Endothelial cell of umbilical vein (primary cell): Measurements from ENCODE around the gene DHDDS. TPM values are rescaled to one million over a fixed set of nuclear protein-coding genes. Genes with fewer than 3 reads are reported as not detected.

Experiments used
- BruUV-seq: library from RNA; stranded (reverse); fragments of 400-500 nt; replicated peaks from 2 replicates; lab custom pipeline; 2021; lab: Mats Ljungman, UMichigan
- CTCF ChIA-PET: fragments of 300-600, 350-600 bp; sonication (Branson Sonifier 250); formaldehyde crosslinking; loops from one replicate; lab custom pipeline; 2021; ENCODE audit warnings: antibody characterized with exemption, inconsistent platforms; lab: Charles Lee
- POLR2A ChIA-PET: fragments of 300-600, 350-600 bp; sonication (Branson Sonifier 250); formaldehyde crosslinking; loops from one replicate; lab custom pipeline; 2021; ENCODE audit warnings: antibody characterized with exemption, inconsistent platforms; lab: Charles Lee
- DNase-seq: peaks from one replicate; pipeline ENCODE4 v3.0.0-alpha.2; 2011; ENCODE audit warnings: low read depth, low spot score
- FAIRE-seq: peaks from 2 replicates; lab custom pipeline; 2011; peaks lifted over from hg19 to GRCh38; lab: Jason Lieb, UNC
- H2AFZ ChIP-seq: 2 replicates; pipeline ENCODE4 v1.6.0; 2012; ENCODE audit warnings: low read depth, low read length, control low read depth, inconsistent platforms
- H3K27ac ChIP-seq: 2 replicates; pipeline ENCODE4 v1.5.1; 2011; ENCODE audit warnings: low read depth, mild to moderate bottlenecking, control low read depth, low read length, moderate library complexity; ENCODE audit not compliant: insufficient read depth
- H3K27me3 ChIP-seq, 2 experiments: 2 replicates each; pipeline versions ENCODE4 v1.6.0 to v1.6.1; 2011; ENCODE audit warnings: low read length in 2 of 2, mixed read lengths in 1 of 2; ENCODE audit not compliant: control insufficient read depth in 2 of 2, insufficient read depth in 2 of 2
- H3K36me3 ChIP-seq, 2 experiments: 2 replicates in 1 of 2; 3 replicates in 1 of 2; pipeline ENCODE4 v1.5.1; 2011; ENCODE audit warnings: low read length in 2 of 2, mild to moderate bottlenecking in 1 of 2, moderate library complexity in 1 of 2; ENCODE audit not compliant: control insufficient read depth in 2 of 2, insufficient read depth in 2 of 2; ENCODE audit errors: extremely low read depth in 1 of 2
- H3K4me1 ChIP-seq: 3 replicates; pipeline ENCODE4 v1.5.1; 2011; ENCODE audit warnings: mild to moderate bottlenecking, low read length; ENCODE audit not compliant: control insufficient read depth, insufficient read depth; ENCODE audit errors: extremely low read depth
- H3K4me2 ChIP-seq: 2 replicates; pipeline ENCODE4 v1.6.1; 2011; ENCODE audit warnings: low read length, control low read depth, mixed read lengths; ENCODE audit not compliant: insufficient read depth
- H3K4me3 ChIP-seq, 3 experiments: fragments of 200-600 bp in 1 of 3; sonication (generic), shearing (Covaris generic) in 1 of 3; replicated peaks in 1 of 3; 2 replicates each; pipeline ENCODE4 v1.5.1; 2011 to 2016; ENCODE audit warnings: control low read depth in 3 of 3, low read length in 3 of 3, mild to moderate bottlenecking in 2 of 3, inconsistent platforms in 1 of 3, low read depth in 1 of 3, moderate library complexity in 1 of 3; ENCODE audit not compliant: insufficient read depth in 1 of 3
- H3K79me2 ChIP-seq: 2 replicates; pipeline ENCODE4 v1.6.0; 2012; ENCODE audit warnings: low read length, inconsistent platforms; ENCODE audit not compliant: control insufficient read depth, insufficient read depth
- H3K9ac ChIP-seq: replicated peaks from 2 replicates; pipeline ENCODE3; 2011; ENCODE audit warnings: low read length, control low read depth; ENCODE audit not compliant: insufficient read depth; ENCODE audit errors: extremely low read depth
- H3K9me1 ChIP-seq: replicated peaks from 3 replicates; pipeline ENCODE4 v1.6.0; 2011; ENCODE audit warnings: mild to moderate bottlenecking, low read length; ENCODE audit not compliant: control insufficient read depth, insufficient read depth; ENCODE audit errors: extremely low read depth
- H3K9me3 ChIP-seq: replicated peaks from 2 replicates; pipeline ENCODE4 v1.5.1; 2012; ENCODE audit warnings: low read length, inconsistent platforms; ENCODE audit not compliant: control insufficient read depth, insufficient read depth
- H4K20me1 ChIP-seq: replicated peaks from 2 replicates; pipeline ENCODE3; 2011; ENCODE audit warnings: mild to moderate bottlenecking, low read length; ENCODE audit not compliant: control insufficient read depth, insufficient read depth; ENCODE audit errors: extremely low read depth
- CTCF ChIP-seq, 2 donors: IDR thresholded peaks; 1 replicate in 1 of 2; 2 replicates in 1 of 2; pipeline ENCODE4 v1.5.1; 2011; ENCODE audit warnings: low read length in 2 of 2, mild to moderate bottlenecking in 2 of 2, moderate library complexity in 2 of 2, control low read depth in 1 of 2, inconsistent platforms in 1 of 2, low read depth in 1 of 2; ENCODE audit not compliant: insufficient read depth in 1 of 2; ENCODE audit errors: extremely low read depth in 1 of 2
- EZH2 ChIP-seq: IDR thresholded peaks from 2 replicates; pipeline ENCODE4 v1.6.1; 2012; ENCODE audit warnings: borderline replicate concordance, low read depth, mild to moderate bottlenecking, moderate library complexity, low read length, inconsistent platforms; ENCODE audit not compliant: severe bottlenecking
- FOS ChIP-seq: IDR thresholded peaks from 2 replicates; pipeline ENCODE4 v1.6.1; 2011; ENCODE audit warnings: mild to moderate bottlenecking, low read length, moderate library complexity, borderline replicate concordance; ENCODE audit not compliant: insufficient read depth
- GATA2 ChIP-seq: IDR thresholded peaks from 2 replicates; pipeline ENCODE4 v1.7.0; 2011; ENCODE audit warnings: low read depth, mild to moderate bottlenecking, moderate library complexity, mixed read lengths, low read length; ENCODE audit not compliant: insufficient read length, insufficient read depth
- JUN ChIP-seq: IDR thresholded peaks from 2 replicates; pipeline ENCODE4 v1.6.1; 2011; ENCODE audit warnings: borderline replicate concordance, low read depth; ENCODE audit not compliant: insufficient read length, insufficient read depth
- MAX ChIP-seq: IDR thresholded peaks from 2 replicates; pipeline ENCODE4 v1.6.1; 2011; ENCODE audit not compliant: insufficient read depth, insufficient read length
- MYC ChIP-seq: IDR thresholded peaks from one replicate; pipeline ENCODE4 v1.6.1; 2011; ENCODE audit warnings: mild to moderate bottlenecking, low read depth, low read length
- POLR2A ChIP-seq: IDR thresholded peaks from 2 replicates; pipeline ENCODE4 v1.6.1; 2012; ENCODE audit warnings: low read depth, mild to moderate bottlenecking, control low read depth, low read length
- POLR2AphosphoS5 ChIP-seq: IDR thresholded peaks from 2 replicates; pipeline ENCODE4 v1.6.1; 2012; ENCODE audit warnings: low read depth, mild to moderate bottlenecking, control low read depth, low read length, moderate library complexity; ENCODE audit not compliant: insufficient read depth
- dilution Hi-C: fragments of 300-500 bp; cut with MboI; formaldehyde crosslinking; loops from one replicate; pipeline ENCODE4 v1.15.0; 2019; ENCODE audit warnings: low sequenced_read_pairs; ENCODE audit not compliant: extremely low pct_ligation_motif_present
- intact Hi-C: fragments of 100-400 bp; cut with micrococcal nuclease; formaldehyde crosslinking; loops from one replicate; pipeline ENCODE4 v1.10.0; 2022
- polyA plus RNA-seq, 4 experiments: library from polyadenylated mRNA; depleted of rRNA in 3 of 4; stranded (reverse) in 3 of 4; unstranded in 1 of 4; fragments of >200 nt; gene quantifications; 2 replicates each; pipeline versions ENCODE4 v1.2.1 to v1.2.3, GENCODE V29; 2011 to 2012; ENCODE audit warnings: missing spikeins in 1 of 4
- total RNA-seq: library from RNA; stranded (reverse); gene quantifications from 2 replicates; pipeline ENCODE4 v1.2.3, GENCODE V29; 2021

DHDDS gene
- total and polyA plus RNA-seq, 2 donors (not counting 3 experiments of a cell fraction or from before 2014, with no cell fraction given): 51.3 to 70.7 TPM

GRCh38 chr1:26429721-26430120, 2.4 kb upstream of the DHDDS start:
- no peak overlapping the region for H3K27ac ChIP-seq
- H3K4me2 ChIP-seq: no peak overlapping the region
- peaks cover 3 to 8% of the 10 kb centered on the region in 2 experiments for H3K27me3 ChIP-seq
- no peaks in the 10 kb centered on the region for H3K9me3 ChIP-seq
- H3K9me1 ChIP-seq: no peaks in the 10 kb centered on the region
- FAIRE-seq (no peak), DNase-seq (no peak)
- no peaks in the 10 kb centered on the region for H4K20me1 ChIP-seq
- ChIA-PET POLR2A (no interaction called here), CTCF (interaction anchor here (2.2 kb wide), 1 partner anchor 13 kb away, joined by 25 read pairs; no protein-coding TSS in a partner anchor)
- TF ChIP-seq MAX: no peak
- no peak for TF ChIP-seq CTCF (IDR thresholded peaks at IDR 0.05; ENCODE audit: extremely low read depth in 1 of 2, insufficient read depth in 1 of 2, low read depth in 1 of 2, low read length in 2 of 2)
- no peak for TF ChIP-seq JUN
- TF ChIP-seq FOS: no peak
- TF ChIP-seq GATA2: no peak
- TF ChIP-seq MYC: no peak
- TF ChIP-seq EZH2: no peak
- TF ChIP-seq POLR2A: no peak
- TF ChIP-seq POLR2AphosphoS5: no peak
- no peak overlapping the region for H3K9ac ChIP-seq
- no TSS peak for BruUV-seq
- H3K4me3 ChIP-seq: no peak overlapping the region
- intact Hi-C loops: no loop called here
- no peak overlapping the region for H2AFZ ChIP-seq
- peaks cover 20% of the 10 kb centered on the region for H3K4me1 ChIP-seq
- H3K79me2 ChIP-seq: peaks cover 21% of the 10 kb centered on the region
- peaks cover 0 to 3% of the 10 kb centered on the region in 2 experiments for H3K36me3 ChIP-seq
- dilution Hi-C loops: no loop called here
